Retinal pigment epithelial cell (primary cell): ENCODE measurements around the gene PSAT1.

Experiments used
- DNase-seq: peaks from one replicate; pipeline ENCODE4 v3.0.0-alpha.2; 2010; ENCODE audit warnings: low read depth
- H3K4me3 ChIP-seq: 2 replicates; pipeline ENCODE4 v1.5.1; 2011; ENCODE audit warnings: mild to moderate bottlenecking, low read length, control low read depth, moderate library complexity
- TF ChIP-seq, protein P1 (sequence below): conservative IDR thresholded peaks from 2 replicates; pipeline ENCODE4 v1.5.1; 2011; ENCODE audit warnings: low read depth, low read length, control low read depth, inconsistent platforms

The PSAT1 gene

DNA sequence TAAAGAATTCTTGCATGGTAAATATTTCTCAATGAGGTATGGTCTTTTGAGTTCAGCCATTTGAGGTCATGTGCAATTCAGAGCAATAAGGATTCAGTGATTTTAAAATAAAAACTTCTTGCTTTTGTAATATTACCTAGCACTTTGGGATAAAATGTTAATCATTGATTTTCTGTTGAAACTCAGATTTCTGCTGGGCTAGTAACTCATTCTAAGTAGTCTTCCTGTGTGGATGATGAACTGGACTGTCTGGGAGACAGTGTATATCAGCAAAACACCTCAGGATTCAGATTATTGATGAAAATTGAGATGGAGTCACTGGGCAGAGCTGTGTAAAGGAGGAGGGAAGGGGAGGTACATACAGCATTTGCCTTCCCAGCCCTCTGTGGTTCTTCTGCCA, 10.8 kb upstream of the PSAT1 start:
- no peak for DNase-seq
- no peak overlapping the region for H3K4me3 ChIP-seq
- TF ChIP-seq, protein P1, sequence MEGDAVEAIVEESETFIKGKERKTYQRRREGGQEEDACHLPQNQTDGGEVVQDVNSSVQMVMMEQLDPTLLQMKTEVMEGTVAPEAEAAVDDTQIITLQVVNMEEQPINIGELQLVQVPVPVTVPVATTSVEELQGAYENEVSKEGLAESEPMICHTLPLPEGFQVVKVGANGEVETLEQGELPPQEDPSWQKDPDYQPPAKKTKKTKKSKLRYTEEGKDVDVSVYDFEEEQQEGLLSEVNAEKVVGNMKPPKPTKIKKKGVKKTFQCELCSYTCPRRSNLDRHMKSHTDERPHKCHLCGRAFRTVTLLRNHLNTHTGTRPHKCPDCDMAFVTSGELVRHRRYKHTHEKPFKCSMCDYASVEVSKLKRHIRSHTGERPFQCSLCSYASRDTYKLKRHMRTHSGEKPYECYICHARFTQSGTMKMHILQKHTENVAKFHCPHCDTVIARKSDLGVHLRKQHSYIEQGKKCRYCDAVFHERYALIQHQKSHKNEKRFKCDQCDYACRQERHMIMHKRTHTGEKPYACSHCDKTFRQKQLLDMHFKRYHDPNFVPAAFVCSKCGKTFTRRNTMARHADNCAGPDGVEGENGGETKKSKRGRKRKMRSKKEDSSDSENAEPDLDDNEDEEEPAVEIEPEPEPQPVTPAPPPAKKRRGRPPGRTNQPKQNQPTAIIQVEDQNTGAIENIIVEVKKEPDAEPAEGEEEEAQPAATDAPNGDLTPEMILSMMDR, result no peak

DNA sequence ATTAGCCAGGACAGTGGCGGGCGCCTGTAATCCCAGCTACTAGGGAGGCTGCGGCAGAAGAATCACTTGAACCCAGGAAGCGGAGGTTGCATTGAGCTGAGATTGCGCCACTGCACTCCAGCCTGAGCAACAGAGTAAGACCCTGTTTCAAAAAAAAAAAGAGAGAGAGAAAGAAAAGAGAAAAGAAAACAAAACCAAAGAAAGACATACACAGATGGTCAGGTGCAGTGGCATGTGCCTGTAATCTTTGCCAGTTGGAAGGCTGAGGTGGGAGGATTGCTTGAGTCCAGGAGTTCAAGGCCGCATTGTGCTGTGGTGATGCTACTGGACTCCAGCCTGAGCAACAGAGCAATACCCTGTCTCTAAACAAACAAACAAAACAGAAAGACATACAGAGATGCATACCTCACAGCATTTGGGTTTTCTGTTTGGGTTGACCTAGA, 10.0 kb upstream of the PSAT1 start:
- H3K4me3 ChIP-seq, result no peak overlapping the region
- TF ChIP-seq, protein P1, result no peak
- no peak for DNase-seq

DNA sequence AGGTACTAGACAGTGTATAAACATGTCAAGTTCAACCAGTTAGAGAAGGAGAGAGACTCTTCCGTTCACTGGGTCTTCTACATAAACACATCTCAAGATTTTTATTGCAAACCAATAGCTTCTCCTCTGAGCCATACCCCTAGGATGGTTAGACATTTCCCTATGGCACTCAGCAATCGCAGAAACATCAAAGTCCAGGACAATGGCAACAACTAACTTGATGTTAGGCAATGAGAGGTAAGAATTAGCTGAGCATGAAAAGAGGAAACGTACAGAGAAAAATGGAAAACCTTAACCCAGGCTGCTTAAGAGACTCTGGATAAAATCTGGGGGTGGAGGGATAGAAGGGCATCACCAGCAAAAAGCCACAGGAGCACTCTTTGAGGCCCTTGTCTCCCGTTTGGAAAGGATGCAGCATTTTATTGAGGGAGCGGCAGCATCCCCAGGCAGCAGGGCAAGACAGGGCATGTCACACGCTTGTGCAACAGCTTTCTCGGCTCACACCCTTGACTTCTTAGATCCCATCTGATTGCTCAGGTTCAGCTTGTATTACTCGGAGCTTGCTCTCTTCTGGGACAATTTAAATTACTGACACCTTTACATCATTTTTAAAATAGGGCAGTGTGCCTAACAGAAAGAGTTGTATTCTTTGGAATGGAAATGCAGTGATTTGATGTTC, 8.6 kb upstream of the PSAT1 start:
- no peak overlapping the region for H3K4me3 ChIP-seq
- TF ChIP-seq, protein P1, result no peak
- no peak for DNase-seq

DNA sequence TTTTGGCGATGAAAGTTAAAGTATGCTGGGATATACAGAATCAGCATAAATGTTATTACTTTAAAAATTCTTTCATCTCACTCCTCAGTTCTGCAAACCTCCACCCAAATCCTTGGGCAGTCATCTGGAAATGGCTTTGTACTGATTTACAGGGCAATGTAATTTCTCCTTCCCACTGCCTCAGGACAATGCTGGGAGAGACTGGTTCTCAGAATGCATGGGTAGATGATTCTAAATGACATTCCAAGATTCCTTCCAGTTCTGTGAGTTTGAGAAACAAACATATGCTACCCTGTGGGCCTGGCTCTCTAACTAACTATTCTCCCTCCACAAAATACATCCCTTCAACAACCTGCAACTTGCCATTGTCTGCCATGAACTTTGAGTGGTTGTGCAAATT, 7.5 kb upstream of the PSAT1 start:
- DNase-seq, result no peak
- TF ChIP-seq, protein P1, result no peak
- no peak overlapping the region for H3K4me3 ChIP-seq

DNA sequence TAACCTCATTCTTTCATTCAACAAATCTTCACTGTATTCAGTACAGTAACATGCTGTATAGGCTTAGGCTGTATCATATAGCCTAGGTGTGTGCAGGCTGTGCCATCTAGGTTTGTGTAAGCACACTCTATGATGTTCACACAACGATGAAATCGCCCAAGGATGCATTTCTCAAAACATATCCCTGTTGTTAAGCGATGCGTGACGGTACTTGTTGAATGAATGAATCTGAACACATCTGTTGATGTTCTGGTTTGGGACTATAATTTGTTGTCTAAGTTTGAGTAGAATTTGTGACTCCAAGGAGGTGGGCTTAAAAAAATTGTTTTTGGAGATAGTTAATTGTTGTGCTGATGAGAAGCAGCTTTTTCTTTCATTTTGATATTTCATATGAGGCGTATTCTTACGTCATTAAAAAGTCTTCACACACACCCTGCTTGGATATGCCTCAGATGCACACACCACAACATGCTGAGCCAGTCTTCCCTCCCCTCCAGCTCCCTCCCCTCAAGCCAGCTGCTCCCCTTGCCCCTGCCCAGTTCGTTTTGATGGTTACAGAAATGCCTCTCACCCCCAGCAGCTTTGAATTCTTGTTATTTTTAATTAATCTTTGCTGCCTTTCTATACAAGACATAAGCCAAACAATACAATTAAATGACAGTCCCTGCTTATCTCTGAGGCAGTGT, 5.5 kb upstream of the PSAT1 start:
- TF ChIP-seq, protein P1, result no peak
- no peak overlapping the region for H3K4me3 ChIP-seq
- no peak for DNase-seq

DNA sequence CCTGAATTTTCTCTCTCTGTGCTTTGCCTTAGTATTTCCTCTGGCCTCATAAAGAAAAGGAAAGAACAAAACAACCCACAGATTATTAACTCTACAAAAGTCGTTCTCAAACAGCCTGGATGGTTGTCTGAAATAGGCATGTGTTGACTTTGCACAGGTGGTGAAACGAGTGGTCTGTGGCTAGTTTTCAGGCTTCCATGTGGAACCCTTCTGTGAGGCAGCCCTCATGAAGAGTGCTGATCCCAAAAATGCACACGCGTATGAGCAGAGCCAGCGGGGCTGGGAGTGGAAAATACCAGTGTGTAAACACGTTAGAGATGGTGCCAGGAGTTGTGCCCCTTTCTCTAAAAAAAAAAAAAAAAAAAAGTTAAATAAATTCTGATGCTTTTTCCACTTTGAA, 4.9 kb upstream of the PSAT1 start:
- H3K4me3 ChIP-seq, result no peak overlapping the region
- no peak for DNase-seq
- TF ChIP-seq, protein P1, result no peak
